Measurements from ENCODE around the gene MAP3K7.

GRCh38 chr6:90466154-90466940 lies 120.5 kb downstream of the MAP3K7 start:
- TF ChIP-seq CTCF (IDR thresholded peaks at IDR 0.05) (no peak), ZFX (IDR thresholded peaks at IDR 0.05; ENCODE audit: borderline replicate concordance) (no peak)

Data from 22Rv1 (cell line).